HepG2 (cell line): ENCODE results near the gene ILKAP. TPM values are rescaled to one million over a fixed set of nuclear protein-coding genes. Genes with fewer than 3 reads are reported as not detected.

ENCODE experiments used
- ATAC-seq: fragments of 200-7000 bp; cut with Tn5 transposase; 3 replicates; pipeline ENCODE4 v1.9.1; 2020; ENCODE audit warnings: mild to moderate bottlenecking, moderate library complexity
- BruUV-seq: library from RNA; stranded (reverse); fragments of 400-500 nt; replicated peaks from 2 replicates; lab custom pipeline; 2021; lab: Mats Ljungman, UMichigan
- CTCF ChIA-PET: fragments of 300-600 bp; formaldehyde crosslinking; extraction: SDS; loops from one replicate; lab custom pipeline; 2021; ENCODE audit warnings: low total read pairs, inconsistent platforms, low intra/inter-chr PET ratio; lab: Yijun Ruan, JAX
- POLR2A ChIA-PET: fragments of 350-600 bp; sonication (Branson Sonifier 250); formaldehyde crosslinking; loops from one replicate; lab custom pipeline; 2020; ENCODE audit warnings: antibody characterized with exemption, inconsistent platforms; lab: Yijun Ruan, JAX
- DNase-seq: peaks from one replicate; pipeline ENCODE4 v3.0.0-alpha.2; 2015; ENCODE audit warnings: low spot score
- FAIRE-seq: peaks from 3 replicates; lab custom pipeline; 2011; peaks lifted over from hg19 to GRCh38; lab: Jason Lieb, UNC
- H2AFZ ChIP-seq: one replicate; pipeline ENCODE4 v1.6.1; 2011; ENCODE audit warnings: low read length, inconsistent platforms
- H3K27ac ChIP-seq: fragments of 300-600 bp; 3 replicates; pipeline ENCODE4 v1.8.0; 2011; ENCODE audit warnings: mixed run types, mild to moderate bottlenecking, mixed read lengths, low read length, inconsistent platforms; ENCODE audit not compliant: insufficient read depth; ENCODE audit errors: extremely low read length
- H3K27me3 ChIP-seq, 2 experiments: fragments of 200-600 bp in 1 of 2; 2 replicates in 1 of 2; 3 replicates in 1 of 2; pipeline versions ENCODE4 v1.6.0 to v1.8.0; 2011; ENCODE audit warnings: low read length in 2 of 2, mild to moderate bottlenecking in 2 of 2, moderate library complexity in 2 of 2, inconsistent platforms in 1 of 2; ENCODE audit not compliant: insufficient read depth in 2 of 2, control insufficient read depth in 1 of 2
- H3K36me3 ChIP-seq, 2 experiments: fragments of 200-600 bp in 1 of 2; replicated peaks in 1 of 2; 2 replicates in 1 of 2; 3 replicates in 1 of 2; pipeline versions ENCODE4 v1.5.1 to v1.8.0; 2011; ENCODE audit warnings: low read length in 2 of 2, inconsistent platforms in 1 of 2; ENCODE audit not compliant: insufficient read depth in 2 of 2, control insufficient read depth in 1 of 2
- H3K4me1 ChIP-seq: 2 replicates; pipeline ENCODE4 v1.5.1; 2012; ENCODE audit warnings: low read length, inconsistent platforms; ENCODE audit not compliant: insufficient read depth
- H3K4me2 ChIP-seq: 2 replicates; pipeline ENCODE4 v1.6.0; 2011; ENCODE audit warnings: low read depth, low read length, inconsistent platforms
- H3K4me3 ChIP-seq, 3 experiments: fragments of 200-600 bp in 1 of 3; sonication (generic), shearing (Covaris generic) in 1 of 3; replicated peaks in 1 of 3; 2 replicates each; pipeline ENCODE4 v1.5.1; 2011 to 2016; ENCODE audit warnings: low read length in 3 of 3, inconsistent platforms in 2 of 3, low read depth in 2 of 3, mild to moderate bottlenecking in 2 of 3, control low read depth in 1 of 3, mixed read lengths in 1 of 3; ENCODE audit not compliant: insufficient read depth in 1 of 3
- H3K79me2 ChIP-seq: one replicate; pipeline ENCODE4 v1.6.1; 2011; ENCODE audit warnings: low read length, inconsistent platforms; ENCODE audit not compliant: insufficient read depth
- H3K9ac ChIP-seq: 2 replicates; pipeline ENCODE4 v1.6.0; 2011; ENCODE audit warnings: mild to moderate bottlenecking, low read depth, low read length, inconsistent platforms; ENCODE audit not compliant: insufficient read depth
- H3K9me3 ChIP-seq: 2 replicates; pipeline ENCODE4 v1.5.1; 2012; ENCODE audit warnings: mild to moderate bottlenecking, low read length
- H4K20me1 ChIP-seq: 2 replicates; pipeline ENCODE4 v1.6.0; 2011; ENCODE audit warnings: inconsistent platforms, mild to moderate bottlenecking, low read length, moderate library complexity; ENCODE audit not compliant: insufficient read depth
- CENPX ChIP-seq: sonication (generic); formaldehyde crosslinking; IDR thresholded peaks from 2 replicates; pipeline ENCODE4 v1.9.0; 2021; ENCODE audit warnings: mild to moderate bottlenecking, missing genetic modification reagents, moderate library complexity
- GATAD1 ChIP-seq: IDR thresholded peaks from 2 replicates; pipeline ENCODE4 v1.6.1; 2016; ENCODE audit warnings: missing genetic modification reagents, missing compliant biosample characterization
- HOXD1 ChIP-seq: sonication (generic); formaldehyde crosslinking; IDR thresholded peaks from 2 replicates; pipeline ENCODE4 v1.5.0; 2020; ENCODE audit warnings: missing genetic modification reagents
- MYC ChIP-seq: sonication (generic); formaldehyde crosslinking; IDR thresholded peaks from 2 replicates; pipeline ENCODE4 v1.9.0; 2021; ENCODE audit warnings: missing genetic modification reagents, borderline replicate concordance
- NR3C1 ChIP-seq: sonication (generic); formaldehyde crosslinking; IDR thresholded peaks from 2 replicates; pipeline ENCODE4 v1.4.0; 2020; ENCODE audit warnings: missing genetic modification reagents
- SALL2 ChIP-seq: sonication (generic); formaldehyde crosslinking; IDR thresholded peaks from 2 replicates; pipeline ENCODE4 v1.8.1; 2023; ENCODE audit warnings: mild to moderate bottlenecking, missing genetic modification reagents, inconsistent platforms
- YEATS2 ChIP-seq: sonication (generic); formaldehyde crosslinking; IDR thresholded peaks from 2 replicates; pipeline ENCODE4 v1.4.0; 2020; ENCODE audit warnings: missing genetic modification reagents, borderline replicate concordance
- ZNF160 ChIP-seq: sonication (generic); formaldehyde crosslinking; IDR thresholded peaks from 2 replicates; pipeline ENCODE4 v1.8.0; 2022; ENCODE audit warnings: mild to moderate bottlenecking, inconsistent platforms, missing genetic modification reagents
- ZNF34 ChIP-seq: sonication (generic); formaldehyde crosslinking; IDR thresholded peaks from 2 replicates; pipeline ENCODE4 v1.4.0; 2020; ENCODE audit warnings: mild to moderate bottlenecking, missing genetic modification reagents, borderline replicate concordance
- ZNF468 ChIP-seq: sonication (generic); formaldehyde crosslinking; IDR thresholded peaks from 2 replicates; pipeline ENCODE4 v1.8.0; 2022; ENCODE audit warnings: mild to moderate bottlenecking, moderate library complexity, missing genetic modification reagents
- WGBS: methylation state at CpG from one replicate; pipeline ENCODE4 v1.1.6; 2017; ENCODE audit warnings: low lambda C conversion rate; 5-methylcytosine and 5-hydroxymethylcytosine counted together
- in situ Hi-C: cut with HindIII; loops from 2 replicates; pipeline ENCODE4 v1.10.0; 2017; ENCODE audit warnings: low pct_unique_long_range_greater_than_20kb; ENCODE audit not compliant: extremely low pct_ligation_motif_present
- intact Hi-C: fragments of 100-400 bp; cut with micrococcal nuclease; formaldehyde crosslinking; loops from one replicate; pipeline ENCODE4 v1.10.0; 2022; ENCODE audit not compliant: unreplicated experiment
- polyA plus RNA-seq, 8 experiments: library from polyadenylated mRNA; depleted of rRNA in 3 of 8; stranded (reverse) in 7 of 8; unstranded in 1 of 8; fragments of >200 nt; fragmentation: Illumina TruSeq in 4 of 8; extraction: Trizol in 4 of 8; gene quantifications; 2 replicates each; pipeline versions ENCODE4 v1.2.1 to v1.2.3, GENCODE V29; 2011 to 2016; ENCODE audit warnings: low read depth in 4 of 8, missing spikeins in 1 of 8, mixed read lengths in 1 of 8; ENCODE audit not compliant: insufficient read depth in 1 of 8
- total RNA-seq, 5 experiments: library from RNA; depleted of rRNA; stranded (reverse); fragments of >200 nt; fragmentation: Illumina TruSeq; extraction: Trizol; gene quantifications; 2 replicates each; pipeline ENCODE4 v1.2.3, GENCODE V29; 2016; ENCODE audit warnings: low read depth in 1 of 5
- TF ChIP-seq, protein P1 (sequence below): IDR thresholded peaks from 2 replicates; pipeline ENCODE4 v1.6.1; 2016
- TF ChIP-seq, protein P2 (sequence below): sonication (generic); formaldehyde crosslinking; IDR thresholded peaks from 2 replicates; pipeline ENCODE4 v1.4.0; 2020; ENCODE audit warnings: missing genetic modification reagents
- TF ChIP-seq, protein P3 (sequence below): sonication (generic); formaldehyde crosslinking; IDR thresholded peaks from 2 replicates; pipeline ENCODE4 v1.5.0; 2020; ENCODE audit warnings: missing genetic modification reagents, mild to moderate bottlenecking, borderline replicate concordance
- TF ChIP-seq, protein P4 (sequence below): sonication (generic); formaldehyde crosslinking; IDR thresholded peaks from 2 replicates; pipeline ENCODE4 v1.4.0; 2020; ENCODE audit warnings: missing genetic modification reagents
- TF ChIP-seq, protein P5 (sequence below): fragments of 450-650 bp; IDR thresholded peaks from 2 replicates; pipeline ENCODE4 v1.6.1; 2016

Gene ILKAP
- total and polyA plus RNA-seq, 2 of the 13 experiments (the other 11 are each of a cell fraction or from before 2014, with no cell fraction given), result 29.6 to 33.1 TPM

DNA sequence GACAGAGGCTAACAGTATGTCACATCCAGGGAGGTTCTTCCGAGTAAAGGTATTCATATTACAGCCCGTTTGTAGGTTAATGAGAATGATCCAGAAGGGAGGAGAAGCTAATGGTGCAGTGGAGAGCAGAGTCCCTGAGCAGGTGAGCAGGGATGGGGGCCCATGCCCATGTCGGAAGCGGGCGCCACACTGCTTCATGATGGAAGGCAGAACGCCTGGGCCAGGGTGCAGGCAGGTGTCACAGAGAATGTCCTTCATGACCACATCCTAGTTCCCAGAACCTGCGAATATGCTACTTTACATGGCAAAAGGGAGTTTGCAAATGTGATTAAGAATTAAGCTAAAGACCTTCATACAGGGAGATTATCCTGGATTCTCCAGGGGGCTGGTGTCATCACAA, 32.4 kb upstream of the ILKAP start:
- Histone ChIP-seq H3K79me2 (no peaks in the 10 kb centered on the region), H3K36me3 (no peaks in the 10 kb centered on the region), H3K9me3 (no peaks in the 10 kb centered on the region), H3K27ac (no peak overlapping the region), H3K9ac (no peak overlapping the region), H3K4me3 (no peak overlapping the region), H3K4me2 (no peak overlapping the region), H4K20me1 (no peaks in the 10 kb centered on the region), H3K4me1 (peaks cover 23% of the 10 kb centered on the region), H3K27me3 (peaks cover 0 to 2% of the 10 kb centered on the region in 2 experiments; a peak in 3 of 5 replicates), H2AFZ (no peak overlapping the region)
- CTCF ChIA-PET, result no interaction called here
- in situ Hi-C loops (no loop called here), intact Hi-C loops (no loop called here)
- 74% methylated on average over 7 of the region's 7 CpGs for WGBS
- FAIRE-seq, result no peak
- BruUV-seq, result no TSS peak
- no peak for ATAC-seq
- TF ChIP-seq CENPX (no peak), MYC (CRISPR knock-in tag) (no peak), SALL2 (no peak), YEATS2 (CRISPR knock-in tag) (no peak), ZNF468 (CRISPR knock-in tag) (no peak), NR3C1 (CRISPR knock-in tag) (no peak), GATAD1 (CRISPR knock-in tag) (no peak), ZNF34 (CRISPR knock-in tag) (no peak), ZNF160 (CRISPR knock-in tag) (no peak), HOXD1 (CRISPR knock-in tag) (no peak)
- TF ChIP-seq, protein P1, sequence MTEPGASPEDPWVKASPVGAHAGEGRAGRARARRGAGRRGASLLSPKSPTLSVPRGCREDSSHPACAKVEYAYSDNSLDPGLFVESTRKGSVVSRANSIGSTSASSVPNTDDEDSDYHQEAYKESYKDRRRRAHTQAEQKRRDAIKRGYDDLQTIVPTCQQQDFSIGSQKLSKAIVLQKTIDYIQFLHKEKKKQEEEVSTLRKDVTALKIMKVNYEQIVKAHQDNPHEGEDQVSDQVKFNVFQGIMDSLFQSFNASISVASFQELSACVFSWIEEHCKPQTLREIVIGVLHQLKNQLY (CRISPR knock-in tag), result no peak
- TF ChIP-seq, protein P2, sequence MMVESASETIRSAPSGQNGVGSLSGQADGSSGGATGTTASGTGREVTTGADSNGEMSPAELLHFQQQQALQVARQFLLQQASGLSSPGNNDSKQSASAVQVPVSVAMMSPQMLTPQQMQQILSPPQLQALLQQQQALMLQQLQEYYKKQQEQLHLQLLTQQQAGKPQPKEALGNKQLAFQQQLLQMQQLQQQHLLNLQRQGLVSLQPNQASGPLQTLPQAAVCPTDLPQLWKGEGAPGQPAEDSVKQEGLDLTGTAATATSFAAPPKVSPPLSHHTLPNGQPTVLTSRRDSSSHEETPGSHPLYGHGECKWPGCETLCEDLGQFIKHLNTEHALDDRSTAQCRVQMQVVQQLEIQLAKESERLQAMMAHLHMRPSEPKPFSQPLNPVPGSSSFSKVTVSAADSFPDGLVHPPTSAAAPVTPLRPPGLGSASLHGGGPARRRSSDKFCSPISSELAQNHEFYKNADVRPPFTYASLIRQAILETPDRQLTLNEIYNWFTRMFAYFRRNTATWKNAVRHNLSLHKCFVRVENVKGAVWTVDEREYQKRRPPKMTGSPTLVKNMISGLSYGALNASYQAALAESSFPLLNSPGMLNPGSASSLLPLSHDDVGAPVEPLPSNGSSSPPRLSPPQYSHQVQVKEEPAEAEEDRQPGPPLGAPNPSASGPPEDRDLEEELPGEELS, result no peak
- TF ChIP-seq, protein P3, sequence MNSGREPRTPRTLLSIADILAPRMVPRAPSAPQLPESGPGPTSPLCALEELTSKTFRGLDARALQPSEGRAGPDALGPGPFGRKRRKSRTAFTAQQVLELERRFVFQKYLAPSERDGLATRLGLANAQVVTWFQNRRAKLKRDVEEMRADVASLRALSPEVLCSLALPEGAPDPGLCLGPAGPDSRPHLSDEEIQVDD (CRISPR knock-in tag), result no peak
- TF ChIP-seq, protein P4, sequence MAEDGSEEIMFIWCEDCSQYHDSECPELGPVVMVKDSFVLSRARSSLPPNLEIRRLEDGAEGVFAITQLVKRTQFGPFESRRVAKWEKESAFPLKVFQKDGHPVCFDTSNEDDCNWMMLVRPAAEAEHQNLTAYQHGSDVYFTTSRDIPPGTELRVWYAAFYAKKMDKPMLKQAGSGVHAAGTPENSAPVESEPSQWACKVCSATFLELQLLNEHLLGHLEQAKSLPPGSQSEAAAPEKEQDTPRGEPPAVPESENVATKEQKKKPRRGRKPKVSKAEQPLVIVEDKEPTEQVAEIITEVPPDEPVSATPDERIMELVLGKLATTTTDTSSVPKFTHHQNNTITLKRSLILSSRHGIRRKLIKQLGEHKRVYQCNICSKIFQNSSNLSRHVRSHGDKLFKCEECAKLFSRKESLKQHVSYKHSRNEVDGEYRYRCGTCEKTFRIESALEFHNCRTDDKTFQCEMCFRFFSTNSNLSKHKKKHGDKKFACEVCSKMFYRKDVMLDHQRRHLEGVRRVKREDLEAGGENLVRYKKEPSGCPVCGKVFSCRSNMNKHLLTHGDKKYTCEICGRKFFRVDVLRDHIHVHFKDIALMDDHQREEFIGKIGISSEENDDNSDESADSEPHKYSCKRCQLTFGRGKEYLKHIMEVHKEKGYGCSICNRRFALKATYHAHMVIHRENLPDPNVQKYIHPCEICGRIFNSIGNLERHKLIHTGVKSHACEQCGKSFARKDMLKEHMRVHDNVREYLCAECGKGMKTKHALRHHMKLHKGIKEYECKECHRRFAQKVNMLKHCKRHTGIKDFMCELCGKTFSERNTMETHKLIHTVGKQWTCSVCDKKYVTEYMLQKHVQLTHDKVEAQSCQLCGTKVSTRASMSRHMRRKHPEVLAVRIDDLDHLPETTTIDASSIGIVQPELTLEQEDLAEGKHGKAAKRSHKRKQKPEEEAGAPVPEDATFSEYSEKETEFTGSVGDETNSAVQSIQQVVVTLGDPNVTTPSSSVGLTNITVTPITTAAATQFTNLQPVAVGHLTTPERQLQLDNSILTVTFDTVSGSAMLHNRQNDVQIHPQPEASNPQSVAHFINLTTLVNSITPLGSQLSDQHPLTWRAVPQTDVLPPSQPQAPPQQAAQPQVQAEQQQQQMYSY (CRISPR knock-in tag), result no peak
- TF ChIP-seq, protein P5, sequence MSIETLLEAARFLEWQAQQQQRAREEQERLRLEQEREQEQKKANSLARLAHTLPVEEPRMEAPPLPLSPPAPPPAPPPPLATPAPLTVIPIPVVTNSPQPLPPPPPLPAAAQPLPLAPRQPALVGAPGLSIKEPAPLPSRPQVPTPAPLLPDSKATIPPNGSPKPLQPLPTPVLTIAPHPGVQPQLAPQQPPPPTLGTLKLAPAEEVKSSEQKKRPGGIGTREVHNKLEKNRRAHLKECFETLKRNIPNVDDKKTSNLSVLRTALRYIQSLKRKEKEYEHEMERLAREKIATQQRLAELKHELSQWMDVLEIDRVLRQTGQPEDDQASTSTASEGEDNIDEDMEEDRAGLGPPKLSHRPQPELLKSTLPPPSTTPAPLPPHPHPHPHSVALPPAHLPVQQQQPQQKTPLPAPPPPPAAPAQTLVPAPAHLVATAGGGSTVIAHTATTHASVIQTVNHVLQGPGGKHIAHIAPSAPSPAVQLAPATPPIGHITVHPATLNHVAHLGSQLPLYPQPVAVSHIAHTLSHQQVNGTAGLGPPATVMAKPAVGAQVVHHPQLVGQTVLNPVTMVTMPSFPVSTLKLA, result no peak
- POLR2A ChIA-PET, result interaction anchor here (5.2 kb wide), 1 partner anchor 15 kb away, joined by 20 read pairs; no protein-coding TSS in a partner anchor
- DNase-seq, result no peak
